Forelimb muscle (tissue), 1 donor: Measurements from ENCODE around the gene COL8A1. TPM values are rescaled to one million over a fixed set of nuclear protein-coding genes. Genes with fewer than 3 reads are reported as not detected.

Source experiments
- DNase-seq: peaks from one replicate; pipeline ENCODE4 v3.0.0-alpha.2; 2013; ENCODE audit warnings: low read depth
- polyA plus RNA-seq: library from polyadenylated mRNA; unstranded; fragments of 120-200 nt; gene quantifications from one replicate; pipeline ENCODE4 v1.2.1, GENCODE V29; 2013; ENCODE audit not compliant: insufficient read length

COL8A1 gene
- polyA plus RNA-seq, 1 donor, result 1.1 TPM

DNA sequence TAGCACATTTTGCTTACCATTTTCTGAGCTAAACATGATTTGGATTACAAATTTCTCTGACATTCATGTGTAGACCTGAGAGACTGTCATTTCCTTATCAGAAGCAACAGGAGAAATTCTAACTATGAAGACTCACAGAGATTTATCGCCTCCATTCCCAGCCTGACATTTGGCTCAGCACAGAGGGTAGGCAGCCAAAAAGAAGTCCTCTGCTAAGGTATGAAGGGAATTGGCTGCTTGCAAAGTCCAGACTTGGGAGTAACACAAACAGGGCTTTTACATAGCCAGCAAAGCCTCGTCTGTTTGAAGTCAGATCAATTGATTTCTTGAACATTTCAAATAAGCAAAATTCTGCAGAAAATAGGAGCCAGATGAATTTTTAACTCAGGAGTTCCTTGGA, 122.2 kb downstream of the COL8A1 start:
- no peak for DNase-seq

DNA sequence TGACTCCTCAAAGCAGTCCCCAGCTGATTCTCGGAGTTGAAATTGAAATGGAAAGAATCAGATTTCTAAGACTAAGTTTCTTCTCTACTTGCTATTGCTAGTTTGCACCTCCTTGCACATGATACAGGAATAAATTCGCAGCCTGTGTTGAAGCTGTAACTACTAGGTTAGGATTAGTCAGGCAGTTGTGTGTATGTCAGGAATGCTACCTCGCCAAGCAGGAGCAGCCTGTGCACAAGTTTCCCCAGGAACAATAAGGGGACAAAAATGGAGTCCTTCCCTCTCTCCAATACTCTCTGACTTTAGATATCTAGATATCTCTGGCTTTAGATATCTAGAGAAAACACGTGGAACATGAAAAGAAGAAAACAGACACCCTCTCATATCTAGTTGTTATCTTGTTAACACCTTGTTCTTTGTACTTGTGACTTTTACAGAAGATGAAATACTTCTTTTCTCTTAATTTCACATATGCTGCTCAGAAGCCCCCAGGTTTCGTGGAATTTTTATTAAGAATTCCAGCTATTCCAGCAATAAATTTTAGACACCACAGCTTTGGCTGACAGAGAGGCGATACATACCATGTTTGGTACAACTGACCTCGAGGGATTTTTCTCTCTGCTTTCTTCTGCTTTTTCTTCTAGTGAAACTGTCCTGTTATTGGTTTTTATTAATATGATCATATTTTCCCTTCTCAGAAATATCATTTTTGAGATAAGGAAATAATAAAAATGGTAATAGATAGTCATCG, 123.2 kb downstream of the COL8A1 start:
- DNase-seq, result no peak

DNA sequence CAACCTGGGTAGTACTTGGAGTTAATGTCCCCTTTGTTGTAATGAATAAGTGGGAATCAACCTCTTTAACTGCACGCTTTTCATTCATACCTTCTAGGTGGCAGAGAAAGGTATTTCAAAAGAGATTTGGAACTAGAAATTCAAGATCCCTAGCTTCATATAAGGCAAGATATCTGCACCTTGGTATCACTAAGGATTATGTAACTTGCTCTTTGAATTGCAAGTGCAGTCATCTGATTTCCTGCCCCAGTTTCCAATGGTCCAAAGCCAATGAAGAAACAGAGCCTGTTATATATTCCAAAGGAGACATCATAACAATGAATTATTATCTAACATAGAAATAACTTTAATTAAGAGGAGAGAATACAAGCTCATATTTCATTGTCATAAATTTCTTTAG, 124.5 kb downstream of the COL8A1 start:
- DNase-seq, result no peak

DNA sequence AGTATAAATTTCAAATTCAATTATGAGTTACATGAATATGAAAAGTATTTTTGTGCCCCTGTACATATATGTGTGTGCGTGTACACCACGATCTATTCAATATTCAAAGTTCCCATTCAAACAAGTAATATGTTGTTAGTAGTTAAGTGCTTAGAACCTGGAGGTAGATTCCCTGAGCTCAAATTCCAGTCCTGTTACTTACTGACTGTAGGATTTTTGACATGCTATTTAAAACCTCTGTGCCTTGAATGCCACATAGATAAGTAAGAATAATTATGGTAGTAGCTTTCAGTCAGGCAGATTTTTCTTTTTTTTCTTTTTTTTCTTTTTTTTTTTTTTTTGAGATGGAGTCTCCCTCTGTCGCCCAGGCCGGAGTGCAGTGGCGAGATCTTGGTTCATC, 126.0 kb downstream of the COL8A1 start:
- DNase-seq, result no peak

DNA sequence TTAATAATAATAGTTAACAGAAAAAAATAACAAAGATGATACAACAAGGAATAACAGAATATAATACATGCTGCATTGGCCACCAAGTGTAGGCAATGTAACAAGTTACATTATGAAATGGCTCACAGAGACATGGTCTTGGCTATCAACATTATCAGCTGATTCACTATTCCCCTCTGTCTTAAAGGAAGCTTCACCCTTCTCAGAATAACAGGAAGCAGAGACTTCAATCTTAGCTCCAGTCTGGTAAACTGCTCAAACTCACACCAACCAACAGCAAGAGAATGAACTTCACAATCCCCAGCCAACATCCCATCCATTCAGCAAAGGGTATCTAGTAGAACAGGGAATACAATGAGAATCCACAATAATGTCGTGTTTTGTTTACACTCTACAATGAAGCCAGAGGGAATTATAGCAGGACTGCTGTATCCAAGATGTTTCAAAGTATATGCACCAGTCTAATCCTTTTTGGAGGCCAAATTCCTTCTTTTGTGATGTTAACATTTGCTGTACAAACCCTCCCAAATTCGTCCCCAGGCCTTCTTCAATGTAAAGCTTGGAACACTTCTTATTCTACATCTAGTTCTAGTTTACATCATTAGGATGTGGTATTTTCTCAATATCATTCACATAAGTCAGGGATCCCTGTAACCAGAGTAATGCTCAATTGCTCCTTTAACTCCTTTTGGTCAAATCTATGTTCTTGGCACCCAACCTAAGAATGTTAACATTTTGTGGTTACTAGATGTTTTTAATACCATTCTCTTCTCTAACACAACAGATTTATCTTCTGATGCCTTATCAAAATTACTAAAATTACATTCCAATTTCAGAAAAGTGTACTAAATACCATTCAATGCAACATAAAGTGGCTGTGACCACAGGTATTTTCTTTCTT, 126.9 kb downstream of the COL8A1 start:
- no peak for DNase-seq

DNA sequence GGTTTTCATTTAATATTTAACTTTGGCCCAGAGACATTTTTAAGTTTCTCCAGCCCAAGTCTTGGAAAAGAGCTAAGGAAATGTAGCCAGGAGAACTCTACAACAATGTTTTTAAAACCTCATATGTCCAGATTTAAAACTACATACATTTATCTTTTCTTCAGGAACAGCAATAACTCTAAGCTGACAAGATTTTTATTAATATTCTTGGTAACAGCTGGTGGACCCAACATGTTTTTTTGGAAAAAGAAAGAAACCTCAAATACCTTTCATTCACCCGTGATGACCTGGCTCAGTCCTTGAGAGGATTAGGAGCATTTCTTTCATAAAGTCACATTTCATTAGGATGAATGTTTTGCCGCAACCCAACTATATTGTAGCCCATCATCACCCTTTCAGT, 128.9 kb downstream of the COL8A1 start:
- peak; percentile 19 for DNase-seq

DNA sequence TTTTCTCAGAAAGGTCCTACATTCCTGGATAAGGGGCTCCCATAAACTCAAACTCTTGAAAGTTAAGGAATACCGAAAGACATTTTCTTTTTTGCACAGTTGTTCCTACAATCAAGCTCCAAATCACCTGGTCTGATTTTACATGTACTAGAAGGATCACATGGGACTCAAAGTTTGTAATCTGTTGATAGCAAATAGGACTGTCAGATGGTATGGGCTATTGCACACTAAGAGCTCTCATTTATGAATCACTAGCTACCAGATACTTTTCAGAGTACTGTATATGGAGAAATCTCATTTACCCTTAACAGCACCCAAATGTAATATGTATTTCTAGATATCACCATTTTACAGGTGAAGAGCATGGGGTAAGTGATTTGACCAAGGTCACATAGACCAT, 129.7 kb downstream of the COL8A1 start:
- no peak for DNase-seq

DNA sequence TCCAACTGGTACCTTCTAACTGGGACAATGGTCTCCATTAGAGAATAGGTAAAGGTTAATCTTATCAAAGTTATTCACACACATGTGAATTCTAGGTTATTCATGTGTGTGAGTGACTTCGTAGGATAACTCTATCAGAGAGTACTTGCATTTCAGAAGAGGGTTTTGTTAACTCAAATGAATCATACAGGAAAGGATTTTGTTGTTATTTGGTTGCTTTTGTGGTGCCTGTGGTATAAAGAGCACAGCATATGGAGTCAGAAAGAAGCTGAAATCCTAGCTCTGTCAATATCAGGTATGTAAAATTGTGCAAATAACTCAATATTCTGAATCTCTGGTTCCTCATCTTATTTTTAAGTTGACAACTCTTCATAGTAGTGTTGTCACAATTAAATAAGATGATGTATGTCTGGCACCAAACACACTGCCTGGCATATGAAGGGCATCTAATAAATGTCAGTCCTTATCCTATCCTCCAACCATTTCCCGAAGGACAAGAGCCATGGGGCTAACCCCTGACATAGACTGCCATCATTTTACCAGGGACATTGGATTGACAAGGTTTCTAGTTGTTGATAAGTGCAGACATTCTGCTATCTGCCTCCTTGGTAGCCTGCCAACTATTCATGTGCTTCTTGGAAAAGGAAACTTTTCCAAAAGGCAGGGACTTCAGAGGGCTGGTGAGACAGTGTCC, 130.6 kb downstream of the COL8A1 start:
- no peak for DNase-seq

DNA sequence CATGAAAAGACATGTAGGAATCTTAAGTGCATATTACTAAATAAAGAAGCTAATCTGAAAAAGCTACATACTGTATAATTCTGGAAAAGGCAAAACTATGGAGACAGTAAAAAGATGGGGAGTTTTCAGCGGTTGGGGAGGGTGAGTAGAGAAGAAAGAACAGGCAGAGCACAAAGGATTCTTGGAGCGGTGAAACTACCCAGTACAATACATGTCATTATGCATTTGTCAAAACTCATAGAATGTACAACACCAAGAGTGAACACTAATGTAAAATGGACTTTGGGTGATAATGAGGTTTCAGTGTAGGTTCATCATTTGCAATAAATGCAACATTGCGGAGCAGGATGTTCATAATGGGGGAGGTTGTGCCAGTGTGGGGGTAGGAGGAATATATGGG, 133.8 kb downstream of the COL8A1 start:
- no peak for DNase-seq

DNA sequence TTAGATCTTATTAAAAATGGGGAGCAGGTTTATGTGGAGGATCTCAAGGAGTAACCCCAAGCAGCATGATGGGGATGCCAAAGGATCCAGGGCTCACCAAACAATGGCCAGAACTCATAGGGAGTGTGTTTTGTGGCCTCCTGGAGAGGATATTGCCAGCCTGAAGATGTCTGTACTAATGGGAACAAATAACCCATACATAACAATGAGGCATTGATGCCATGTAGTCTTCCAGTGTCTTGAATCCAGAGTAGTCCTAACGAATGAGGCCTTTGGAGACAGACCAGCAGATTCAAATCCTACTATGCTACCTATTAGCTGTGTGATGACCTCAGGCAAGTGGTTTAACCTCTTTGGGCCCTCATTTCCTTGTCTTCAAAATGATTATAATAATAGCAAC, 134.3 kb downstream of the COL8A1 start:
- DNase-seq, result no peak

DNA sequence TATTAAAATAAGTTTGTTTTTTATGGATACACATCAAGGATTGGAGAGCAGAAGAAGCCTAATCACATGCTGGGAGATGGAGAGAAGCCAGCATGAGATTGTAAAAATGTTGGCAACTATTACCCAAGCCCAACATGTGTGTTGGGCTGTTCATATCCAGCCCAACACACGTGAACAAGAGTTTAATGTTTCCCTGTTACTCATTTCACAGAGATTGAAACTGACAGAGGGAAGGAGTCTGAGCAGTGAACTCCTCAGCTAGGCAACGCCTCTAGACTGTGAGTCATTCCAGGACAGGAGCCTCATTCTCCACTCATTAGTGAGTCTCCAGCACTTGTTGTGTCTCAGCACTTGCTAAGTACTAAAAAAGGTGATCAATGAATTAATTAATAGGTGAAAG, 136.1 kb downstream of the COL8A1 start:
- DNase-seq, result peak; percentile 16

DNA sequence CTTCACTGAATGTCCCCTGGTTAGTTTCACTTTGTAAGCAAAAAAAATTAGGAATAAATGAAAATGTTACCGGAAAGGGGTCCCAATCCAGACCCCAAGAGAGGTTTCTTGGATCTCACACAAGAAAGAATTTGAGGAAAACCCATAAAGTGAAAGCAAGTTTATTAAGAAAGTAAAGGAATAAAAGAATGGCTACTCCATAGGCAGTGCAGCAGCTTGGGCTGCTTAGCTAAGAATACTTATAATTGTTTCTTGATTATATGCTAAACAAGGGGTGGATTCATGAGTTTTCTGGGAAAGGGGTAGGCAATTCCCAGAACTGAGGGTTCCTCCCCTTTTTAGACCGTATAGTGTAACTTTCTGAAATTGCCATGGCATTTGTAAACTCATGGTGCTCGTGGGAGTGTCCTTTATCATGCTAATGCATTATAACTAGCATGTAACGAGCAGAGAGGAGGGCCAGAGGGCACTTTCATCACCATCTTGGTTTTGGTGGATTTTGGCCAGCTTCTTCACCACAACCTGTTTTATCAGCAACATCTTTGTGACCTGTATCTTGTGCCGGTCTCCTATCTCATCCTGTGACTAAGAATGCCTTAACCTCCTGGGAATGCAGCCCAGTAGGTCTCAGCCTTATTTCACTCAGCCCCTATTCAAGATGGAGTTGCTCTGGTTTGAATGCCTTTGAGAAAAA, 138.3 kb downstream of the COL8A1 start:
- no peak for DNase-seq

DNA sequence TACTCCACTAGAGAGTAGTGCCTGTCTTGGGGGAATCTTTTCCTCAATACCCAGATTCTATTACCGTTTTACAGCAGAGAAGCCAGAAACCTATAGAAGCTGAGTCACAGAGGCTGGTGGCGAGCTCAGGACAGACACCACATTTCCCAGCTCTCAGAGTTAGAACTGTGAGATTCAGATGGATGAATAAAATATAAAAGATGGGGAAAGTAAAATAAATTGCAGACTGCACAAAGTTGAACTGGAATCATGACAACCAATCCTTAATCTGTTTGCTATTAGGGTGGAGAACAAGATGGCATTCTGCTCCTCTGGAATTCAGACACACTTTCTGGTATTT, 138.8 kb downstream of the COL8A1 start:
- no peak for DNase-seq

DNA sequence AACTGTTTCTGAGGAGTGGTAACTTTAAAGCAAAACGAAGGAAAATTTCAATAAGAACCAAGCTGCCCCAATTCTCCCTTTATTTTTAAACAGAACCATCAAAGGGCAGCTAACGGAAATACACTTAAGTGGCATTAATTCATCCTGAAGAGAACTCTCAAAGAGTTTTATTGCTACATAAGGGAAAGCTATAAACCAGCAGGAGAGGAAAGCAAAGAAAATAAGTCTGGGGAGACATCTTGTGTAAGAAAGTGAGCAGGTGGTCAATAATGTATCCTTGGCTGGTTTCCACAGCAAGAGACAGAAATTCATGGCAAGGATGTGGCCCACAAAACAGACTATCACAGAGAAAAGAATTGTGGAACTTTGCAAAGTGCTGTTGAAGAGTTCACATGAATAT, 139.3 kb downstream of the COL8A1 start:
- DNase-seq, result no peak

DNA sequence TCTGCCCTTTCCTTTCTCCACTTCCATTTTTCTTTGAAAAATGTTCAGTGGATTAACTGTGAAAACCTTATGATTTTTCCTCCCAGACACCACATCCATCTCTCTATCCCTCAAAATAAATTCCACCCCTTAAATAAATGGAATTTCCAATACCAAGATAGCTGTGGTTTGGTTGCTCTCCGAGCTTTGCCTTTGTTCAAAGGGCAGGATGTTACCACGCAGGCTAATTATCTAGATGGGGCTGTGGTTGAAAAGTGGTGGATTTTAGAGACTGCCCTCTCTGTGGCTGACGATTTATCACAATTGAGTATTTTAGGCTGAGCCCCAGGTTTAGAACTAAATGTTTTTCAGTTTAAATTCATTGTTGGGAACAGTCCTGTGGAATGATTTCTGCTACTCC, 142.4 kb downstream of the COL8A1 start:
- DNase-seq, result no peak

DNA sequence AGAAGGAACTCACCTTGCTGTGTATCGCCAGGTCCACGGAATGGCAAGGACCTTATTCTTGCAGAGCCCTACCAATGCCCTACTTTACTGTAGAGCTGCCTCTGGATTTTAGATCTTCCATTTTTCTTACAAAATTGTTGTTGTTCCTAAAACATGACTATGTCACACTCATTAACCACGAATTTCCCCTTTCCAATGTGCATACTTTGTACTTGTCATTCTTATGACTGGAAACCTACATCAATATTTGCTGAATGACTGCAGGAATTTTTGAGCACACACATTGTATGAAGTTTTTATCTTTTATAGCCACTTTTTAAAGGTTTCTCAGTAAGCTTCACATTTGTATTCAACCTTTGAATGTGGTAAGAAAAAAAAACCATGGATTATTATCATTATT, 143.4 kb downstream of the COL8A1 start:
- no peak for DNase-seq

DNA sequence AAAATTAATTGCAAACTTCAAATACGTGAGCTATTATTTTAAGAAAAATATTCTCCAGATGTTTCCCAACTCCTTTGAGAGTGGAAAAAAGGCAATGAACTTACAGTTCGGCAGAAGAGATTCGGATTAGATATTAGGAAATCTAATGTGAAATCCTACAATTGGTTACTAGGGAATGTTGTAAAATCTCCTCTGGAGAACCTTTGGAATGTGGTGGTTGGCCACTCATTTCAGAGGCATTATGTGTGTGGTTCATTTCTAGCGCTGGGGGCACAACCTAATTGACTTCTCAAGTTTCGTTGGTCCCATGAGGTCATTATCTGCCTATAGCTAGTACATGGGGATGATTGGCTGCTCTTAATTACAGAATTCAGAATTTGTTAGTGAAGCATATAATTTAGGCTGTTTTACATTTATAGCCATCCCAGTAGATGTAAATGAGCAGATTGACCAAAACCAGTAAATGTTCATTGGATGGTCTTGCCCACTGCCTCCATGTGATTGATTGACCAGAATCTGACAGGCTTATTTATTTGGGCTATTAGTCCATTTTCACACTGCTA, 144.7 kb downstream of the COL8A1 start:
- DNase-seq, result no peak

DNA sequence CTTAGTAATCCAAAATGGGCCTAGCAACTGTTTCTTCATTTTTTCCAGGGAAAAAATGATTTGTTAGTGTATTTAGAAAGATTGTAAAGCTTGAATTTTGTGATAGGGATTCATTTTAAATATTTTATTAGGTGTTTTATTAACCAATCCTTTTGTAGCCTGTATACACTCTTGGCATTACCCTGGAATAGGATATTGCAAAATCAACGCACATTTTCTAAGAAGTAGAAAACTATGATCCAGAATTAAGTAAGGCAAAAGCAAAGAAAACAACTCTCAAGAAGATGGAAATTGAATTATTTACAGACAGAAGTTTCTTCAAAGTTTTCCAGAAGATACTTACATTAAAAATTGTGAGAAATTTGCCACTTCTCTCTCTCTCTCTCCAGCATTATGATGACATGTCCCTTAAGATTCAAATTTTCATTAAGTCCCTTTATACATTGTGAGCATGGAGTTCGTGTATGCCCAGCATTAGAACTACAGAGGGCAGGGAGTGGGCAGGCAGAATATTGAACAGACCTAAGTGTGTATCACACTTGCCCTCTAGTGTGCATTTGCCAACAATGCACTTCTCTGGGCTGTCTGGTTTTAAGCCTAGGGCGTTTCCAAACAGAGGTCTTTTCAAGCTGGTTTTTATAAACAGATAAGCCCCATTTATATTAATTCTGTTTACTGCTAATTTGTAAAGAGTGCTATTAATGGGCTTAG, 150.8 kb downstream of the COL8A1 start:
- DNase-seq, result no peak

DNA sequence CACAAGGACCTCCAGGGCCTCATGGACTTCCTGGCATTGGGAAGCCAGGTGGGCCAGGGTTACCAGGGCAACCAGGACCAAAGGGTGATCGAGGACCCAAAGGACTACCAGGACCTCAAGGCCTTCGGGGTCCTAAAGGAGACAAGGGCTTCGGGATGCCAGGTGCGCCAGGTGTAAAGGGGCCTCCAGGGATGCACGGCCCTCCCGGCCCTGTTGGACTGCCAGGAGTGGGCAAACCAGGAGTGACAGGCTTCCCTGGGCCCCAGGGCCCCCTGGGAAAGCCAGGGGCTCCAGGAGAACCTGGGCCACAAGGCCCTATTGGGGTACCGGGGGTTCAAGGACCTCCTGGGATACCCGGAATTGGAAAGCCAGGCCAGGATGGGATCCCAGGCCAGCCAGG, 156.1 kb downstream of the COL8A1 start:
- DNase-seq, result no peak

DNA sequence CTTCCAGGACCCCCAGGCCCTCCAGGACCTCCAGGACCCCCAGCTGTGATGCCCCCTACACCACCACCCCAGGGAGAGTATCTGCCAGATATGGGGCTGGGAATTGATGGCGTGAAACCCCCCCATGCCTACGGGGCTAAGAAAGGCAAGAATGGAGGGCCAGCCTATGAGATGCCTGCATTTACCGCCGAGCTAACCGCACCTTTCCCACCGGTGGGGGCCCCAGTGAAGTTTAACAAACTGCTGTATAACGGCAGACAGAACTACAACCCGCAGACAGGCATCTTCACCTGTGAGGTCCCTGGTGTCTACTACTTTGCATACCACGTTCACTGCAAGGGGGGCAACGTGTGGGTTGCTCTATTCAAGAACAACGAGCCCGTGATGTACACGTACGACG, 157.2 kb downstream of the COL8A1 start:
- no peak for DNase-seq

DNA sequence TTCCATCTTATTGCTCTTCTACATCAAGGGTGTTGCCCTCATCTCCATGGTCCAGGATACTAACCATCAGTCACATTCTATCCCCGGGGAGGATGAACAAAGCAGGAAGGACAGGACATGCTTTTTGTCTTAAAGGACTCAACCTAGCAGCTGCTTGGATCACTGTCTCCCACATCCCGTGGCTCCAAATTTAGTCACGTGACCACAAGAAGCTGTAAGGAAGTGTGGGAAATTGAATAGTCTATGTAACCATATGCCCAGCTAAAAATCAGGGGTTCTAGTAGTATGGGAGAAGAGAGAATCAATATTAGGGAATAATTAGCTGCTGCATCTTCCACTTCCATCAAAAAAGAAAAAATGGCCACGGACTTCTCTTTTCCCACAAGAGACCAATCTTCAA, 161.0 kb downstream of the COL8A1 start:
- DNase-seq, result no peak
